Muscle of back (tissue), 11 donors: ENCODE results near the gene MGARP. TPM values are rescaled to one million over a fixed set of nuclear protein-coding genes. Genes with fewer than 3 reads are reported as not detected.
"Not testable (repeated sequence)": the region's sequence is repeated elsewhere in the genome, so short reads cannot be mapped to it uniquely, and the experiment has no call there.

ENCODE experiments used
- DNase-seq, 3 donors: peaks; one replicate each; pipeline versions ENCODE4 v3.0.0 to v3.0.0-alpha.2; 2013
- polyA plus RNA-seq, 10 donors: library from polyadenylated mRNA; unstranded; fragments of 120-200 nt; gene quantifications; one replicate each; pipeline ENCODE4 v1.2.1, GENCODE V29; 2013; ENCODE audit not compliant: insufficient read length in 10 of 10

The MGARP gene
- polyA plus RNA-seq, 10 donors: 0.13 to 0.64 (median 0.41) TPM; not detected in 1

- no peak for DNase-seq
Measured at GRCh38 chr4:139295942-139296299, 15.9 kb upstream of the MGARP start.

- DNase-seq: peak; percentile 93 to 99 (median 98)
Measured at GRCh38 chr4:139295206-139295941, 15.3 kb upstream of the MGARP start.

DNA sequence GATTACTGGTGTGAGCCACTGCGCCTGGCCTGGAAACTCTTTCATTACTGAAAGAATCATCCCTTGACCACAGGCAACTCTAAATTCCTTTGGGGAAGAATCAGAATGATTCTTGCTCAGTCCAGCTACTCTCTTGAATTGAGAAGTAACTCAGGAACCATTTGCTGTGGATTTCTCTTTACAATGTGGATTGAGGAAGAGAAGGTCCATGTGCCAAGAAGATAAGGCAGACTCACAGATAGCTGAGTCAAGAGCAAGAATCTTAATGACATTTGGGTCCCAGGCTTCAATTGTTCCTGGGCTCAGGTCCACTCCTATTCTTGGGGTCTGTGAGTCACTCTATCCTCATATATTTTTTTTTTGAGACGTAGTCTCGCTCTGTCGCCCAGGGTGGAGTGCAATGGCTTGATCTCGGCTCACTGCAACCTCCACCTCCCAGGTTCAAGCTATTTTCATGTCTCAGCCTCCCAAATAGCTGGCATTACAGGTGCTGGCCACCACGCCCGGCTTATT, 6.2 kb upstream of the MGARP start:
- DNase-seq: no peak

DNA sequence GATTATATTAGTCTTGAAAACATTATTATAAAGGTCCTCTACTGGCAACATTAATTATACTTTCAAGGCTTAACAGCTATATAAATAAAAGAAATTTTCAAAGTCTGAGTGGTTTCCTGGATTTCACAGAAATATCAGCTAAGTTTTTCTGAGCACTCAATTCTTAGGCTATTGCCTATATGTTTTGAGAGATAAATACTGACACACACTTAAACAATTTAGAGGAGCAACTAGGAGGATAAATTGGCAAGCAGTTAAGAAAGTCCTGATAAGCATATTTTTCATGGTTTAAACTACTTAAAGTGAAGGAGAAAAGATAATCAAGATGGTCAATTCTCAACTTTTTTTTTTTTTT, 2.7 kb upstream of the MGARP start:
- no peak for DNase-seq

- no peak for DNase-seq
Measured at GRCh38 chr4:139282065-139282720, 2.2 kb upstream of the MGARP start.

DNA sequence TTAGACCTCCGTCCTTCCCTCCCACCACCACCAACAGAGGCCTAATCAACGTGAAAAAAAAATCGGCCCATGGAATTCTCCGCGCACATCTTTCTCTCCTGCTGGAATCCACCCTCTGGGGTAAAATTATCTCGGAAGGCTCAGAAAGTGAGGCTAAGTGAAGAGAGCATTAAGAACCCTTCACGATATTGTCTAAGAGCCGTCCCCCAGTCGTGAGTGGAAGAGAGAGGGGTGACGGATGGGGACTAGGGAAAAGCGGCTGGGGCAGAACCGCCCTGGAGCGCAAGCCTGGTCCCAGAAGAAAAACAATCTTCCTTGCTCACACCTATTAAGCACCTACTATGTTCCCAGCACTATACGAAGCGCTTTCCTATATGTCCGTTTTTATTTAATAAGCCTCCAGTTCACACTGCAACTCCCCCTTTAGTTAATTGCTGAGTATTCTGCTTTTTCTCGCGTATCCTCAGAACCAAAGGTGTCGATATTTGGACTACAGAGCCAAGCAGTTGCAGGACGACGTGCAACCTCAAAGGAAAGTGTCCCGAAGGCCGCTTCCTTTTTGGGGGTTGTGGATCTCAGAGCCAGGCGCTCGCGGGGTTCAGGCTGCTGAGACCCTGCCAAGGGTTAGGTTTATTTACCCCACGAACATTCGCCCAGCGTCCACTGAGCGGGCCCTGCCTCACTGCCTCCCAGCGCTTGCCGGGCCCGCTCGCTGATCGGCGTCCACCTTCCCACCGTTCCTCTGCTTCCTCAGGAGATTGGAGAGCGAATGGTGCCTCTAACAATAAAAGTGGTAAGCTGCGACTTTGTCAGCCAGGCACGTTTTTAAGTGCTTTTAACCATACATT, 889 bp downstream of the MGARP start:
- DNase-seq: peak in 1 of 3 donors; percentile 61

- DNase-seq: peak in 1 of 3 donors; percentile 51
Measured at GRCh38 chr4:139278485-139278884, 1.5 kb downstream of the MGARP start.

DNA sequence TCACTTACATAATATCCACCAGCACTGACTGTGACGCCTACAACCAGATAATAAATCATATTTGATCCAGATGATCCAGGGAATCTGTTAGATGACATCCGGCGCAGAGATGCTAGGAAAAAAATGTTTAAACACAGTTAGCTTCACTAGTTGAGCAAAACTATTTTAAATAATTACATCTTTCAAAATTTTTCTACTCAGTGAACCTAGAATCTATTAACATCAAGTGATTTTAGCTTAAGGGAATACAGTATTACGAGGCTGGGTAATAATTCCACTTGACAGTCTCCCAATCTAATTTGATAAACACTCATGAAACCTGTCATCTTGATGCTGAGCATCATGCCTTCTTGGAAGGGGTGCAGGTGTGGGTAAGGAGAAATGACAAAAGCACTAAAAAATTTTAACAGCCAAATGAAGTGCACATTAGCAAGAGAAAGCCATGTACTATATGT, 4.7 kb downstream of the MGARP start:
- DNase-seq: no peak

DNA sequence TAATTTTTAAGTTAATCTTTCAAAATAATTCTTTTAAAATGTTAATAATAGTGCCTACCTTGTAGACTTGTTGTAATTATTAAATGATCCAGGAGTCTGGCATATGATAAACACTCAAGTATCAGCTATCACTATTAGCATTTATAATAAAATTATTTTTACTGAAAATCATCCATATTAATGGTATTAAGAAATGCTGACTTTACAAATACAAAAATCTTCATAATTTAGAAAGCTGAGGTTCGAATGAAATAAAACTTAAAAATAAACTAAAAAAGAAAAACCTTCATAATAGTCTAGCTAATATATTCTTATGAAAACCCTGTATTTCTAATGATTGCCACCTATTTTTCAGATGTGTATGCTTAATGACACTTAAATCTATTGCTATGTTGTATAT, 5.2 kb downstream of the MGARP start:
- no peak for DNase-seq

GRCh38 chr4:139273835-139274234, 6.2 kb downstream of the MGARP start:
- DNase-seq: no peak

DNA sequence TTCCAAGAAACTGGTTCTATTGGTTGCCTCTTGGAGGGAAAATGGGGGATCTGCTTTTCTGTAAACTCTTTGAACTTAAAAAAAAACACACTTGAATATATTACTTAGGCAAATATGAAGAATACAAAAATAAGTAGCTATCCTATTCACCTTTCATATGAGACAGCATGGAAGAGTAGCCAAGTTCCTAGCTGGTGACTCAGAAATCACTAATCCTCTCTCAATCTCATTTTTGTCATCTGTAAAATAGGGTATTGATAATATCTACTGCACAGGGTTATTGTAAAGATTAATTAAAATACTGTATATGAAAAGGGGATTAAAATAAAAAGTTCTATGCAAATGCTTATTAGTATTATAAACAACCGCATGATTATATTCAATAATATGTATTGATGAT, 12.7 kb downstream of the MGARP start:
- DNase-seq: no peak

DNA sequence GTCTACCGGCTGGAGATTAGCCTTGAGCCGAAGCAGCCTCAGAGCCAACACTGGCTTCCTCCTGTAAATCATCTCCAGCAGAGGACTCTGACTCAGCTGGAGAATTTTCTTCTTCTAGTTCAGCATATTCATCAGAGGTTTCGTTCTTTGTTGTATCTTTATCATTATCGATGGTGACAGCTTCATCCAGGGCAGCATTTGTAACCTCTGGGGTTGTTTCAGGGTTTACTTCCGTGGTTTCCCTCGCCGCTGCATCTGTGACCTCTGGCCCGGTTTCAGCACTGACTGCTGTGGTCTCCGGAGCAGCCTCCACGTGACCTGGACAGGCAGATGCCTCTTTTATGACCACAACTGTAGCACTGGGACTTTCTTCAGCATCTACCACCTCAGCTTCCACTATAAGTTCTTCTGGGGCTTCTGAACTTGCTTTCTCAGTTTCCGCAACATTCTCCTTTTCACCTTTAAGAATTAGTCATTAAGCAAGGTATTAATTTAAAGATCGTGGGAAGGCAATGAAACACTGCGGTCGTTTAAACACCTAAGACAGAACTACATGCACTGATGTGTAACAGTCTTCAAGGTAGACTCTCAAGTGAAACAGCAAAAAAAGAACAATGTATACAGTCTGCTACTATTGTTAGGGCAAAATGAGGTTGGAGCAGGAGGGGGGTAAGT, 13.3 kb downstream of the MGARP start:
- peak; percentile 53 to 82 (median 63) for DNase-seq

- DNase-seq: no peak
Measured at GRCh38 chr4:139266208-139266582, 13.8 kb downstream of the MGARP start.

DNA sequence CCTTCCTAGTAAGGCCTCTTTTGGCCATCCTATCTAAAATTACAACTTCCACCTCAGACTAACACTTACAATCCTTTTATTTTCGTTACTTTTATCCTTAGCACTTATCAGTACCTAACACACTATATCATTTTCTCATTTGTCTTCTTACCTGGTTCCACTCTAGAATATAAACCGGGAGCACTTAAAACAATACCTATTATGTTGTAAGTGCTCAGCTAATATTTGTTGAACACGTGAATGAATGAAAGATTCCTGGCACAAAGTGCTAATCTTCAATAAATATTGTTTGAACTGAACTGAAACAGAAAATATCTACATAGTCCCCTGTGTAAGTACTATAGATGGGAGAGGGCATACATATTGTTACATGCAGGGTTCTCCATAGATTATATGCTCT, 14.4 kb downstream of the MGARP start:
- DNase-seq: no peak

DNA sequence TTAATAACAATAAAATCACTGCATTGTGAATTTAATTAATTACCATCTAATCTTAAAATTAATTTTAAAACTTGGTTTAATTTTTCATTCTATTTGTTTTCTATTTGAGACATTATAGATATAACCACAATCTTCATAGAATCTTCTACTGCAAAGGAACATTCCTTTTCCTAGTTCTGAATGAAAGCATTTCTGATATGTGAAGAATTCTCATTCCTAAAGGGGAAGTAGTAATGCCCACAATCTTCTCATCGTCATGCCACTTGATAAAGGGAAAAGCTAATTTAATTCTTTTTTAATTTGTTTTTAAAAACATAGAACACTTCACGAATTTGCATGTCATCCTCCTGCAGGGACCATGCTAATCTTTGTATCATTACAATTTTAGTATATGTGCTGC, 23.7 kb downstream of the MGARP start:
- DNase-seq: no peak

- DNase-seq: not testable (repeated sequence)
Measured at GRCh38 chr4:139255581-139255980, 24.4 kb downstream of the MGARP start.

GRCh38 chr4:139253713-139254112, 26.3 kb downstream of the MGARP start:
- DNase-seq: no peak

- DNase-seq: no peak
Measured at GRCh38 chr4:139253046-139253445, 27.0 kb downstream of the MGARP start.

DNA sequence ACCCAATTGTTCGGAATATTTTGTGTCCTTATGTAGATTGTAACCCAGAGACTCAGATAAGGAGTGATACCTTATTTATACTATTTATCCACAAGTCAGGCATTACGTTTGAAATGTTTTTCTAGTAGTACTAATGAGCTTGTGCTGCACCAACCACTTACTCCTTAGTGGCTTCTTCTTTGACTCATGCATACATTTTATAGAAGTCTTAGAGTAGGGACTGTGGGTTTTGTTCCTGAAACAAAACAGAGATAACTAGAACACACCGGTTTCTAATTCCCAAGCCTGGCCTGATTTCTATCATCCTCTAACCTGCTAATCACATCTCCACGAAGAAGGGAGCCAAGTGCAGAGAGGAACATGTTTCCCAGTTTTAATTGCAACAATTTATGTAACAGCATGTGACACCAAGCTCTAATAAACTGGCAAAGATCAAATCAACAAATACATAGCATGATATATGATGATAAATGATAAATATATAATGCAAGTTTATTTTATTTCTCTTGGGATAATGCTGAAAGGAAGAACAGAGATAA, 32.3 kb downstream of the MGARP start:
- DNase-seq: no peak

- DNase-seq: no peak
Measured at GRCh38 chr4:139247241-139247640, 32.8 kb downstream of the MGARP start.

GRCh38 chr4:139246166-139246565, 33.9 kb downstream of the MGARP start:
- DNase-seq: no peak

DNA sequence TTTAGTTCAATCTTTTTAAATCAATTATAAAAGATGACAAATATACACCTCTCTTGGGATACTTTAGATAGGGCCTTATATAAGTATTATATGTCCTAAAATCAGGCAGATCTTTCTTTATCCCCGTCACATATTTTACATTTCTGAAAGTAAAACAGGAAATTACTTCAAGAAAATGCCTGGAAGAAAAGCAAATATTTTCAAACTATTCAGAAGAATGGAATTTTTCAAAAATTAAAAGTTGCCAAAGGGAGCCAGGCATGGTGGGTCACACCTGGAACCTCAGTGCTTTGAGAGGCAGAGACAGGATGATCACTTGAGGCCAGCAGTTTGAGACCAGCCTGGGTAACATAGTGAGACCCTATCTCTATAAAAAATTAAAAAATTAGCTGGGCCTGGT, 34.4 kb downstream of the MGARP start:
- DNase-seq: no peak
